Measurements from ENCODE around the gene INPP5J.

Gene INPP5J

GRCh38 chr22:31136711-31137110, 13.9 kb downstream of the INPP5J start:
- DNase-seq (ENCODE audit: low read depth): no peak
- no peak for TF ChIP-seq CTCF (IDR thresholded peaks at IDR 0.05; ENCODE audit: low read depth, low read length, missing control alignments)

GRCh38 chr22:31137721-31138120, 15.0 kb downstream of the INPP5J start:
- TF ChIP-seq CTCF (IDR thresholded peaks at IDR 0.05; ENCODE audit: low read depth, low read length, missing control alignments): no peak
- no peak for DNase-seq (ENCODE audit: low read depth)
- no peak overlapping the region for H3K4me3 ChIP-seq (ENCODE audit: low read depth, low read length)

More at GRCh38 chr22:31136711-31137110, 13.9 kb downstream of the INPP5J start:
- H3K4me3 ChIP-seq (ENCODE audit: low read depth, low read length): no peak overlapping the region

GRCh38 chr22:31138126-31138525, 15.4 kb downstream of the INPP5J start:
- no peak overlapping the region for H3K4me3 ChIP-seq (ENCODE audit: low read depth, low read length)
- DNase-seq (ENCODE audit: low read depth): no peak
- TF ChIP-seq CTCF (IDR thresholded peaks at IDR 0.05; ENCODE audit: low read depth, low read length, missing control alignments): no peak

GRCh38 chr22:31139066-31139465, 16.3 kb downstream of the INPP5J start:
- DNase-seq (ENCODE audit: low read depth): no peak
- TF ChIP-seq CTCF (IDR thresholded peaks at IDR 0.05; ENCODE audit: low read depth, low read length, missing control alignments): no peak
- H3K4me3 ChIP-seq (ENCODE audit: low read depth, low read length): no peak overlapping the region

- no peak for DNase-seq (ENCODE audit: low read depth)
- H3K4me3 ChIP-seq (ENCODE audit: low read depth, low read length): no peak within 1 kb of the TSS
- no peak for TF ChIP-seq CTCF (IDR thresholded peaks at IDR 0.05; ENCODE audit: low read depth, low read length, missing control alignments)
Measured at GRCh38 chr22:31139866-31140716, 17.3 kb downstream of the INPP5J start, which contains the start of gene PLA2G3. PLA2G3 (minus strand) TSS chr22:31140508; CDS start chr22:31140354, 154 bp downstream.

- TF ChIP-seq CTCF (IDR thresholded peaks at IDR 0.05; ENCODE audit: low read depth, low read length, missing control alignments): no peak
- DNase-seq (ENCODE audit: low read depth): no peak
- no peak overlapping the region for H3K4me3 ChIP-seq (ENCODE audit: low read depth, low read length)
Measured at GRCh38 chr22:31140746-31141145, 18.0 kb downstream of the INPP5J start.

GRCh38 chr22:31141551-31141950, 18.8 kb downstream of the INPP5J start:
- DNase-seq (ENCODE audit: low read depth): no peak
- no peak for TF ChIP-seq CTCF (IDR thresholded peaks at IDR 0.05; ENCODE audit: low read depth, low read length, missing control alignments)
- no peak overlapping the region for H3K4me3 ChIP-seq (ENCODE audit: low read depth, low read length)
